Myometrial cell (primary cell): Measurements from ENCODE around the gene FGD5. TPM values are rescaled to one million over a fixed set of nuclear protein-coding genes. Genes with fewer than 3 reads are reported as not detected.

Source experiments
- total RNA-seq: library from RNA; depleted of rRNA; stranded (reverse); fragments of >200 nt; gene quantifications from 2 replicates; pipeline ENCODE4 v1.2.3, GENCODE V29; 2015

FGD5 gene
- not detected in 2 replicates for total RNA-seq

GRCh38 chr3:14818804-14819500, at the start of gene FGD5:
FGD5 (plus strand) TSS chr3:14818962; CDS start chr3:14819072, 110 bp downstream.

GRCh38 chr3:14947100-14947885, 128.5 kb downstream of the FGD5 start, which contains the start of gene NR2C2:
NR2C2 (plus strand) TSS chr3:14947583; CDS start chr3:15003915, 56,332 bp downstream.

Other genes starting within 250 kb of the FGD5 start
- gene CCDC174, start 167.2 kb upstream of the FGD5 start, total RNA-seq: 5.2 and 52.3 TPM in 2 replicates
- gene C3orf20, start 143.8 kb upstream of the FGD5 start, total RNA-seq: not detected in 2 replicates
- 7.5 and 11.2 TPM in 2 replicates for gene NR2C2, start 128.6 kb downstream of the FGD5 start, total RNA-seq
- gene MRPS25, start 246.4 kb downstream of the FGD5 start, total RNA-seq: 35.1 and 41.5 TPM in 2 replicates